ENCODE measurements around the gene PAQR8. TPM values are rescaled to one million over a fixed set of nuclear protein-coding genes. Genes with fewer than 3 reads are reported as not detected.

PAQR8 gene
- total and polyA plus RNA-seq, 2 of the 13 experiments (the other 11 are each of a cell fraction or from before 2014, with no cell fraction given) = 37.7 to 50.7 TPM

GRCh38 chr6:52399511-52400312 lies 37.8 kb downstream of the PAQR8 start (continued):
- TF ChIP-seq ARID3A (IDR thresholded peaks at IDR 0.05; ENCODE audit: low read depth, low read length) = peak; percentile 42; the same call in 1 of the 2 replicates
- TF ChIP-seq REST (IDR thresholded peaks at IDR 0.05; ENCODE audit: borderline replicate concordance in 1 of 2, low read depth in 1 of 2, low read length in 2 of 2) = no peak
- peak; percentile 56; the same call in 1 of the 2 replicates for TF ChIP-seq MIXL1 (CRISPR knock-in tag; IDR thresholded peaks at IDR 0.05)

GRCh38 chr6:52400313-52401041 lies 38.5 kb downstream of the PAQR8 start:
- Histone ChIP-seq H4K20me1 (ENCODE audit: insufficient read depth, low read length) (no peaks in the 10 kb centered on the region), H3K27me3 (ENCODE audit: control insufficient read depth in 1 of 2, insufficient read depth in 2 of 2, low read length in 2 of 2) (no peaks in the 10 kb centered on the region), H3K4me2 (ENCODE audit: low read depth, low read length) (peak overlapping the region; percentile 52), H3K27ac (ENCODE audit: extremely low read length, insufficient read depth, low read length) (peak overlapping the region; percentile 49), H3K4me1 (ENCODE audit: insufficient read depth, low read length) (peaks cover 52% of the 10 kb centered on the region), H3K79me2 (ENCODE audit: insufficient read depth, low read length) (peaks cover 17% of the 10 kb centered on the region), H3K36me3 (replicated peaks in 1 of 2; ENCODE audit: control insufficient read depth in 1 of 2, insufficient read depth in 2 of 2, low read length in 2 of 2) (peaks cover 13 to 30% of the 10 kb centered on the region in 2 experiments), H3K9ac (ENCODE audit: insufficient read depth, low read depth, low read length) (peak overlapping the region; percentile 18; the same call in 1 of the 2 replicates), H3K4me3 (replicated peaks in 1 of 3; ENCODE audit: insufficient read depth in 1 of 3, low read depth in 2 of 3, low read length in 3 of 3) (no peak overlapping the region), H3K9me3 (ENCODE audit: low read length) (no peaks in the 10 kb centered on the region), H2AFZ (ENCODE audit: low read length) (no peak overlapping the region)
- intact Hi-C loops (cut with micrococcal nuclease; ENCODE audit: unreplicated experiment) (loop anchor here (1.0 to 2.0 kb wide), 3 partner anchors 37 to 238 kb away; partner anchors contain the start of gene MCM3), in situ Hi-C loops (cut with HindIII; ENCODE audit: extremely low pct_ligation_motif_present, low pct_unique_long_range_greater_than_20kb) (no loop called here)
- ChIA-PET POLR2A (interaction anchor here (1.2 to 2.2 kb wide), 3 partner anchors 10 to 115 kb away, joined by 5 to 19 read pairs (median 12); partner anchors contain the start of gene MCM3), CTCF (ENCODE audit: low intra/inter-chr PET ratio, low total read pairs) (interaction anchor here (0.7 to 3.3 kb wide), 8 partner anchors 11 to 263 kb away, joined by 3 to 74 read pairs (median 4); partner anchors contain the start of gene MCM3)
- ATAC-seq (peak; percentile 70), DNase-seq (ENCODE audit: low spot score) (peak; percentile 68), FAIRE-seq (no peak)
- WGBS (ENCODE audit: low lambda C conversion rate) = 74% methylated on average over 2 of the region's 2 CpGs
- no TSS peak for BruUV-seq (replicated peaks)
- TF ChIP-seq GATAD2A (CRISPR knock-in tag; IDR thresholded peaks at IDR 0.05) (peak; percentile 37; the same call in 1 of the 2 replicates), HOXA7 (CRISPR knock-in tag; IDR thresholded peaks at IDR 0.05) (no peak), PLSCR1 (CRISPR knock-in tag; IDR thresholded peaks at IDR 0.05; ENCODE audit: borderline replicate concordance) (no peak), ZNF891 (CRISPR knock-in tag; IDR thresholded peaks at IDR 0.05) (no peak), RFXAP (CRISPR knock-in tag; IDR thresholded peaks at IDR 0.05; ENCODE audit: borderline replicate concordance) (no peak), NRL (CRISPR knock-in tag; IDR thresholded peaks at IDR 0.05; ENCODE audit: borderline replicate concordance) (no peak), ZNF570 (CRISPR knock-in tag; IDR thresholded peaks at IDR 0.05; ENCODE audit: borderline replicate concordance) (no peak), ZNF747 (CRISPR knock-in tag; IDR thresholded peaks at IDR 0.05; ENCODE audit: borderline replicate concordance) (no peak), ZBTB7B (CRISPR knock-in tag; IDR thresholded peaks at IDR 0.05) (0 out of 2 replicates have a peak, but pooled peaks have one; percentile 11)
